Right lobe of liver (tissue), 4 donors: Measurements from ENCODE around the gene CMPK1.

Experiments used
- POLR2A ChIP-seq: fragments of 450-650 bp; IDR thresholded peaks from one replicate; pipeline ENCODE4 v1.6.1; 2017; ENCODE audit warnings: antibody characterized with exemption, mild to moderate bottlenecking
- TF ChIP-seq, protein P1 (sequence below), 4 donors: fragments of 200-600 bp in 3 of 4; fragments of 450-650 bp in 1 of 4; IDR thresholded peaks; one replicate each; pipeline versions ENCODE4 v1.5.1 to v1.8.0; 2016 to 2022; ENCODE audit warnings: antibody characterized with exemption in 4 of 4, mild to moderate bottlenecking in 2 of 4
- donor health status: DM: no; HTN: no; CAD: no.
- donor health status: DM: no; HTN: no; CAD: no.
- donor health status: DM: no; HTN: yes; CAD: no.

DNA sequence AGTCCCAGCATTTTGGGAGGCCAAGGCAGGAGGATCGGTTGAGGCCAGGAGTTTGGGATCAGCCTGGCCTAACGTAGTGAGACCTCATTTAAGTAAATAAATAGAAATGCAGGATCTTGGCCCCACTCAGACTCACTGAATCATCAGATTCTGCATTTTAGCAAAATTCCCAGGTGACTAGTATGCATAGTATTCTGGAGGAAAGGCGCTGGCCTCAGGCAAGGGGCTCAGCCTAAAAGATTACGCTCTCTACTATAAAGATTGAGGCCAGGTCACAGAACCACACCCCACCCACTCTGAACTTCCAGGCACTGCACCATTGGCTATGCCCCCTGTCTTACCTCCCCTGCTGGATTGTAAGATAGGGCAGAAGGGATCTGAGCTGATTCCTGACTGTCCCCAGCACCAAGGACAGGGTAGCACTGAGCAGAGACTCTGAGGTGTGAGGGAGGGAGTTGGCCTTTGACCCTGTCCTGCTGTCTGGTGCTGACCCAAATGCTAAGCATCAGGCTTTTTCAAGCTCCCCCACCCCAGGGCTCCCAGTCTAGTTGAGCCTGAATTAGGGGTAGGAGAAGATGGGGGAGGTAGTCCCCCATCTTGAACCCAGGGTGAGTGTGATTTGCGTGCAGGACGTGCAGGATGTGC, 85.2 kb downstream of the CMPK1 start:
- no peak for TF ChIP-seq POLR2A
- TF ChIP-seq, protein P1, sequence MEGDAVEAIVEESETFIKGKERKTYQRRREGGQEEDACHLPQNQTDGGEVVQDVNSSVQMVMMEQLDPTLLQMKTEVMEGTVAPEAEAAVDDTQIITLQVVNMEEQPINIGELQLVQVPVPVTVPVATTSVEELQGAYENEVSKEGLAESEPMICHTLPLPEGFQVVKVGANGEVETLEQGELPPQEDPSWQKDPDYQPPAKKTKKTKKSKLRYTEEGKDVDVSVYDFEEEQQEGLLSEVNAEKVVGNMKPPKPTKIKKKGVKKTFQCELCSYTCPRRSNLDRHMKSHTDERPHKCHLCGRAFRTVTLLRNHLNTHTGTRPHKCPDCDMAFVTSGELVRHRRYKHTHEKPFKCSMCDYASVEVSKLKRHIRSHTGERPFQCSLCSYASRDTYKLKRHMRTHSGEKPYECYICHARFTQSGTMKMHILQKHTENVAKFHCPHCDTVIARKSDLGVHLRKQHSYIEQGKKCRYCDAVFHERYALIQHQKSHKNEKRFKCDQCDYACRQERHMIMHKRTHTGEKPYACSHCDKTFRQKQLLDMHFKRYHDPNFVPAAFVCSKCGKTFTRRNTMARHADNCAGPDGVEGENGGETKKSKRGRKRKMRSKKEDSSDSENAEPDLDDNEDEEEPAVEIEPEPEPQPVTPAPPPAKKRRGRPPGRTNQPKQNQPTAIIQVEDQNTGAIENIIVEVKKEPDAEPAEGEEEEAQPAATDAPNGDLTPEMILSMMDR (IDR thresholded peaks at IDR 0.05) = no peak
